Endothelial cell (in vitro differentiated cells): ENCODE results near the gene EBLN1. TPM values are rescaled to one million over a fixed set of nuclear protein-coding genes. Genes with fewer than 3 reads are reported as not detected.
A peak's percentile ranks its signal among the peaks of the same experiment; 100 is the strongest.

ENCODE experiments used
- DNase-seq: peaks from one replicate; pipeline ENCODE4 v3.0.0; 2021; ENCODE audit warnings: low spot score
- H3K27ac Mint-ChIP-seq: one replicate; pipeline ENCODE4 v1.8.0; 2021; ENCODE audit warnings: mixed read lengths, inconsistent platforms; ENCODE audit not compliant: unreplicated experiment
- H3K27me3 Mint-ChIP-seq: one replicate; pipeline ENCODE4 v1.8.0; 2021; ENCODE audit warnings: mild to moderate bottlenecking, moderate library complexity, mixed read lengths, inconsistent platforms; ENCODE audit not compliant: unreplicated experiment
- H3K36me3 Mint-ChIP-seq: one replicate; pipeline ENCODE4 v1.8.0; 2021; ENCODE audit warnings: mild to moderate bottlenecking, low read depth, mixed read lengths, inconsistent platforms; ENCODE audit not compliant: unreplicated experiment
- H3K4me1 Mint-ChIP-seq: one replicate; pipeline ENCODE4 v1.8.0; 2021; ENCODE audit warnings: mild to moderate bottlenecking, mixed read lengths, inconsistent platforms; ENCODE audit not compliant: unreplicated experiment
- H3K4me3 Mint-ChIP-seq: one replicate; pipeline ENCODE4 v1.8.0; 2021; ENCODE audit warnings: mild to moderate bottlenecking, mixed read lengths, inconsistent platforms; ENCODE audit not compliant: unreplicated experiment
- H3K9me3 Mint-ChIP-seq: one replicate; pipeline ENCODE4 v1.8.0; 2021; ENCODE audit warnings: mixed read lengths, inconsistent platforms; ENCODE audit not compliant: unreplicated experiment
- CTCF ChIP-seq: fragments of 200-600 bp; sonication (generic); IDR thresholded peaks from one replicate; pipeline ENCODE4 v1.5.0; 2021; ENCODE audit warnings: antibody characterized with exemption; ENCODE audit not compliant: unreplicated experiment
- total RNA-seq: library from RNA; stranded (reverse); fragmentation: NEBNext Ultra II Directional; extraction: Animal tissue kit (Norgen Biotek cat#: 25700); gene quantifications from one replicate; pipeline ENCODE4 v1.2.1, GENCODE V29; 2021; ENCODE audit not compliant: unreplicated experiment

Gene EBLN1
- total RNA-seq, 1 donor from 2014 or later: not detected

DNA sequence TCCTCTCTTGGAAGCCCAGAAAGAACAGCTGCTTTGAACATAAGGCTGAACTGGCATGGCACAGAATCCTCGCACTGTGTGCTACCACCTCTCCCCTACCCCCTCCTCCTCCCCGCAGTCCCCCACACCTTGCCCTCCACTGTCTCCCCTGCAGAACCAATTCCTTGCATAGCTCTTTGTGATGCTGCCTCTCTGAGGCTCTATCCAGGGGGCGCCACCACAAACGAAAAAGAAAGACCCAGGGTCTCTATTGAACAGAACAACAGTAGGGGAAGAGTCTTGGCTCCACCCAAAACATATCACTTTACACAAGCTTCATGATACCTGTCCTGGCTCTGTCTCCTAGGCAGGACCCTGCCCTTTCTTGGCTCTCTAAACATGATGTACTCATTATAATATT is 26.2 kb upstream of the EBLN1 start:
- Mint-ChIP-seq H3K27ac (no peak overlapping the region), H3K4me3 (no peak overlapping the region), H3K27me3 (peaks cover 2% of the 10 kb centered on the region), H3K36me3 (no peaks in the 10 kb centered on the region), H3K4me1 (no peaks in the 10 kb centered on the region), H3K9me3 (no peaks in the 10 kb centered on the region)
- DNase-seq: no peak
- no peak for TF ChIP-seq CTCF

- no peaks in the 10 kb centered on the region for H3K4me1 Mint-ChIP-seq
- no peaks in the 10 kb centered on the region for H3K36me3 Mint-ChIP-seq
- H3K4me3 Mint-ChIP-seq: no peak overlapping the region
- TF ChIP-seq CTCF: no peak
- no peaks in the 10 kb centered on the region for H3K9me3 Mint-ChIP-seq
- H3K27me3 Mint-ChIP-seq: peaks cover 2% of the 10 kb centered on the region
- DNase-seq: no peak
- H3K27ac Mint-ChIP-seq: no peak overlapping the region
Observed at GRCh38 chr10:22243321-22243720, 25.5 kb upstream of the EBLN1 start.

- Mint-ChIP-seq H3K4me3 (no peak overlapping the region), H3K4me1 (peaks cover 4% of the 10 kb centered on the region), H3K27me3 (peaks cover 7% of the 10 kb centered on the region), H3K27ac (no peak overlapping the region), H3K9me3 (no peaks in the 10 kb centered on the region), H3K36me3 (peaks cover 4% of the 10 kb centered on the region)
- no peak for TF ChIP-seq CTCF
- DNase-seq: no peak
Observed at GRCh38 chr10:22231260-22231659, 13.4 kb upstream of the EBLN1 start.

GRCh38 chr10:22230158-22230833 is 12.5 kb upstream of the EBLN1 start:
- peaks cover 4% of the 10 kb centered on the region for H3K4me1 Mint-ChIP-seq
- peak; percentile 15 for DNase-seq

More at GRCh38 chr10:22230158-22230833, 12.5 kb upstream of the EBLN1 start:
- Mint-ChIP-seq H3K27me3 (peaks cover 7% of the 10 kb centered on the region), H3K27ac (peak overlapping the region; percentile 95), H3K9me3 (no peaks in the 10 kb centered on the region), H3K36me3 (peaks cover 4% of the 10 kb centered on the region), H3K4me3 (peak overlapping the region; percentile 94)
- no peak for TF ChIP-seq CTCF
